SK-N-SH treated with all-trans-retinoic acid at 6 μM for 48 hours (cell line): ENCODE data around the gene LHFPL2.
"Not testable (repeated sequence)": the region's sequence is repeated elsewhere in the genome, so short reads cannot be mapped to it uniquely, and the experiment has no call there.

Experiments
- ATAC-seq: fragments of 200-7000 bp; cut with Tn5 transposase; 3 replicates; pipeline ENCODE4 v1.9.1; 2020; ENCODE audit warnings: mild to moderate bottlenecking, moderate library complexity
- ARNTL ChIP-seq: fragments of 450-650 bp; formaldehyde crosslinking; IDR thresholded peaks from 2 replicates; pipeline ENCODE4 v1.5.0; 2020; ENCODE audit warnings: low read depth, mild to moderate bottlenecking, moderate library complexity, borderline replicate concordance
- BACH2 ChIP-seq: fragments of 250-450 bp; sonication (Bioruptor Pico); IDR thresholded peaks from 2 replicates; pipeline ENCODE4 v1.9.0; 2021; ENCODE audit warnings: mild to moderate bottlenecking, borderline replicate concordance
- CSDC2 ChIP-seq: fragments of 250-450 bp; sonication (Bioruptor Pico); IDR thresholded peaks from 2 replicates; pipeline ENCODE4 v1.5.0; 2020; ENCODE audit warnings: mild to moderate bottlenecking, moderate library complexity
- ESRRG ChIP-seq: fragments of 250-450 bp; sonication (Bioruptor Pico); IDR thresholded peaks from 2 replicates; pipeline ENCODE4 v1.6.1; 2021; ENCODE audit warnings: mild to moderate bottlenecking
- GLIS3 ChIP-seq: fragments of 250-450 bp; sonication (Bioruptor Pico); IDR thresholded peaks from 2 replicates; pipeline ENCODE4 v1.5.0; 2020; ENCODE audit warnings: mild to moderate bottlenecking, moderate library complexity
- ISL1 ChIP-seq: fragments of 250-450 bp; sonication (Bioruptor Pico); IDR thresholded peaks from 2 replicates; pipeline ENCODE4 v2.1.2; 2022; ENCODE audit warnings: mild to moderate bottlenecking, moderate library complexity
- PPARA ChIP-seq: fragments of 250-450 bp; sonication (Bioruptor Pico); IDR thresholded peaks from 2 replicates; pipeline ENCODE4 v1.5.0; 2020; ENCODE audit warnings: mild to moderate bottlenecking, borderline replicate concordance
- RARB ChIP-seq: fragments of 250-450 bp; sonication (Bioruptor Pico); IDR thresholded peaks from 2 replicates; pipeline ENCODE4 v1.8.0; 2021; ENCODE audit warnings: mild to moderate bottlenecking, moderate library complexity
- TCF4 ChIP-seq: fragments of 250-450 bp; sonication (Bioruptor Pico); IDR thresholded peaks from 2 replicates; pipeline ENCODE4 v1.8.0; 2021; ENCODE audit warnings: mild to moderate bottlenecking, moderate library complexity, borderline replicate concordance
- ZC3H10 ChIP-seq: fragments of 250-450 bp; sonication (Bioruptor Pico); IDR thresholded peaks from 2 replicates; pipeline ENCODE4 v1.5.1; 2021; ENCODE audit warnings: mild to moderate bottlenecking, moderate library complexity
- ZFP3 ChIP-seq: fragments of 250-450 bp; sonication (Bioruptor Pico); IDR thresholded peaks from 2 replicates; pipeline ENCODE4 v1.5.0; 2020; ENCODE audit warnings: mild to moderate bottlenecking, moderate library complexity
- ZFP30 ChIP-seq: fragments of 450-650 bp; formaldehyde crosslinking; IDR thresholded peaks from 2 replicates; pipeline ENCODE4 v1.5.0; 2022; ENCODE audit warnings: mild to moderate bottlenecking, moderate library complexity
- ZNF565 ChIP-seq: fragments of 450-650 bp; formaldehyde crosslinking; conservative IDR thresholded peaks from 2 replicates; pipeline ENCODE4 v1.5.0; 2020; ENCODE audit warnings: low read depth, mild to moderate bottlenecking, moderate library complexity
- ZNF70 ChIP-seq: fragments of 450-650 bp; formaldehyde crosslinking; IDR thresholded peaks from 2 replicates; pipeline ENCODE4 v1.5.0; 2020; ENCODE audit warnings: mild to moderate bottlenecking, moderate library complexity
- ZNF8 ChIP-seq: fragments of 450-650 bp; formaldehyde crosslinking; IDR thresholded peaks from 2 replicates; pipeline ENCODE4 v1.5.0; 2020; ENCODE audit warnings: mild to moderate bottlenecking, moderate library complexity
- TF ChIP-seq, protein P1 (sequence below): fragments of 250-450 bp; sonication (Bioruptor Pico); IDR thresholded peaks from 2 replicates; pipeline ENCODE4 v1.5.1; 2021; ENCODE audit warnings: mild to moderate bottlenecking, moderate library complexity
- TF ChIP-seq, protein P2 (sequence below): fragments of 250-450 bp; sonication (Bioruptor Pico); IDR thresholded peaks from 2 replicates; pipeline ENCODE4 v1.8.0; 2020; ENCODE audit warnings: mild to moderate bottlenecking, moderate library complexity, borderline replicate concordance
- TF ChIP-seq, protein P3 (sequence below): fragments of 250-450 bp; sonication (Bioruptor Pico); IDR thresholded peaks from 2 replicates; pipeline ENCODE4 v1.5.1; 2020; ENCODE audit warnings: low read depth, mild to moderate bottlenecking, moderate library complexity
- TF ChIP-seq, protein P4 (sequence below): fragments of 250-450 bp; sonication (Bioruptor Pico); IDR thresholded peaks from 2 replicates; pipeline ENCODE4 v1.5.0; 2020; ENCODE audit warnings: mild to moderate bottlenecking, moderate library complexity
- TF ChIP-seq, protein P5 (sequence below): fragments of 250-450 bp; sonication (Bioruptor Pico); IDR thresholded peaks from 2 replicates; pipeline ENCODE4 v1.8.0; 2021; ENCODE audit warnings: low read depth, mild to moderate bottlenecking, moderate library complexity, borderline replicate concordance

Gene LHFPL2

DNA sequence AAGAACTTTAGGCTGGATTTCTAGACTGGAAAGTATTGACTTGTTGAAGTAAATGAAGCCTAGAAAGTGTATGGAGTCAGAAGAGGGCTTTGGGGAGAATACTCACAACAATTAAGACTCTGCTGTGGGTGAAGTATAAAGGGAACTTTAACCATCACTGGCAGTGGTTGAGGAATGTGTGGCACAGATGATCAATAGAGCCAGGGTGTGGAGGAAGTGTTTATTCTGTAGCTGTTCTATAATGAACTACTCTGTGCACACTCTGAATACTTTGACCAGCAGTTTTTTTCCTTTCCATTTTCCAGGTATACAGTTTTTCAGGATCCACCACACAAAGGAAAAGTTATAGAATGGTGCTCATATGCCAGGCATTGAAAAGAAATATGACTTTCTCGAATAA, 181.4 kb downstream of the LHFPL2 start:
- ATAC-seq, result no peak
- TF ChIP-seq, protein P1, sequence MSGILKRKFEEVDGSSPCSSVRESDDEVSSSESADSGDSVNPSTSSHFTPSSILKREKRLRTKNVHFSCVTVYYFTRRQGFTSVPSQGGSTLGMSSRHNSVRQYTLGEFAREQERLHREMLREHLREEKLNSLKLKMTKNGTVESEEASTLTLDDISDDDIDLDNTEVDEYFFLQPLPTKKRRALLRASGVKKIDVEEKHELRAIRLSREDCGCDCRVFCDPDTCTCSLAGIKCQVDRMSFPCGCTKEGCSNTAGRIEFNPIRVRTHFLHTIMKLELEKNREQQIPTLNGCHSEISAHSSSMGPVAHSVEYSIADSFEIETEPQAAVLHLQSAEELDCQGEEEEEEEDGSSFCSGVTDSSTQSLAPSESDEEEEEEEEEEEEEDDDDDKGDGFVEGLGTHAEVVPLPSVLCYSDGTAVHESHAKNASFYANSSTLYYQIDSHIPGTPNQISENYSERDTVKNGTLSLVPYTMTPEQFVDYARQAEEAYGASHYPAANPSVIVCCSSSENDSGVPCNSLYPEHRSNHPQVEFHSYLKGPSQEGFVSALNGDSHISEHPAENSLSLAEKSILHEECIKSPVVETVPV (CRISPR knock-in tag), result no peak
- TF ChIP-seq BACH2, result no peak
- TF ChIP-seq, protein P2, sequence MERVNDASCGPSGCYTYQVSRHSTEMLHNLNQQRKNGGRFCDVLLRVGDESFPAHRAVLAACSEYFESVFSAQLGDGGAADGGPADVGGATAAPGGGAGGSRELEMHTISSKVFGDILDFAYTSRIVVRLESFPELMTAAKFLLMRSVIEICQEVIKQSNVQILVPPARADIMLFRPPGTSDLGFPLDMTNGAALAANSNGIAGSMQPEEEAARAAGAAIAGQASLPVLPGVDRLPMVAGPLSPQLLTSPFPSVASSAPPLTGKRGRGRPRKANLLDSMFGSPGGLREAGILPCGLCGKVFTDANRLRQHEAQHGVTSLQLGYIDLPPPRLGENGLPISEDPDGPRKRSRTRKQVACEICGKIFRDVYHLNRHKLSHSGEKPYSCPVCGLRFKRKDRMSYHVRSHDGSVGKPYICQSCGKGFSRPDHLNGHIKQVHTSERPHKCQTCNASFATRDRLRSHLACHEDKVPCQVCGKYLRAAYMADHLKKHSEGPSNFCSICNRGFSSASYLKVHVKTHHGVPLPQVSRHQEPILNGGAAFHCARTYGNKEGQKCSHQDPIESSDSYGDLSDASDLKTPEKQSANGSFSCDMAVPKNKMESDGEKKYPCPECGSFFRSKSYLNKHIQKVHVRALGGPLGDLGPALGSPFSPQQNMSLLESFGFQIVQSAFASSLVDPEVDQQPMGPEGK (CRISPR knock-in tag), result no peak
- TF ChIP-seq, protein P3, sequence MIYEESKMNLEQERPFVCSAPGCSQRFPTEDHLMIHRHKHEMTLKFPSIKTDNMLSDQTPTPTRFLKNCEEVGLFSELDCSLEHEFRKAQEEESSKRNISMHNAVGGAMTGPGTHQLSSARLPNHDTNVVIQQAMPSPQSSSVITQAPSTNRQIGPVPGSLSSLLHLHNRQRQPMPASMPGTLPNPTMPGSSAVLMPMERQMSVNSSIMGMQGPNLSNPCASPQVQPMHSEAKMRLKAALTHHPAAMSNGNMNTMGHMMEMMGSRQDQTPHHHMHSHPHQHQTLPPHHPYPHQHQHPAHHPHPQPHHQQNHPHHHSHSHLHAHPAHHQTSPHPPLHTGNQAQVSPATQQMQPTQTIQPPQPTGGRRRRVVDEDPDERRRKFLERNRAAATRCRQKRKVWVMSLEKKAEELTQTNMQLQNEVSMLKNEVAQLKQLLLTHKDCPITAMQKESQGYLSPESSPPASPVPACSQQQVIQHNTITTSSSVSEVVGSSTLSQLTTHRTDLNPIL (CRISPR knock-in tag), result no peak
- TF ChIP-seq ZC3H10, result no peak
- no peak for TF ChIP-seq PPARA (CRISPR knock-in tag)
- no peak for TF ChIP-seq ESRRG
- no peak for TF ChIP-seq RARB (CRISPR knock-in tag)
- no peak for TF ChIP-seq ARNTL
- no peak for TF ChIP-seq ZNF565
- TF ChIP-seq ZNF8 (CRISPR knock-in tag), result no peak
- TF ChIP-seq, protein P4, sequence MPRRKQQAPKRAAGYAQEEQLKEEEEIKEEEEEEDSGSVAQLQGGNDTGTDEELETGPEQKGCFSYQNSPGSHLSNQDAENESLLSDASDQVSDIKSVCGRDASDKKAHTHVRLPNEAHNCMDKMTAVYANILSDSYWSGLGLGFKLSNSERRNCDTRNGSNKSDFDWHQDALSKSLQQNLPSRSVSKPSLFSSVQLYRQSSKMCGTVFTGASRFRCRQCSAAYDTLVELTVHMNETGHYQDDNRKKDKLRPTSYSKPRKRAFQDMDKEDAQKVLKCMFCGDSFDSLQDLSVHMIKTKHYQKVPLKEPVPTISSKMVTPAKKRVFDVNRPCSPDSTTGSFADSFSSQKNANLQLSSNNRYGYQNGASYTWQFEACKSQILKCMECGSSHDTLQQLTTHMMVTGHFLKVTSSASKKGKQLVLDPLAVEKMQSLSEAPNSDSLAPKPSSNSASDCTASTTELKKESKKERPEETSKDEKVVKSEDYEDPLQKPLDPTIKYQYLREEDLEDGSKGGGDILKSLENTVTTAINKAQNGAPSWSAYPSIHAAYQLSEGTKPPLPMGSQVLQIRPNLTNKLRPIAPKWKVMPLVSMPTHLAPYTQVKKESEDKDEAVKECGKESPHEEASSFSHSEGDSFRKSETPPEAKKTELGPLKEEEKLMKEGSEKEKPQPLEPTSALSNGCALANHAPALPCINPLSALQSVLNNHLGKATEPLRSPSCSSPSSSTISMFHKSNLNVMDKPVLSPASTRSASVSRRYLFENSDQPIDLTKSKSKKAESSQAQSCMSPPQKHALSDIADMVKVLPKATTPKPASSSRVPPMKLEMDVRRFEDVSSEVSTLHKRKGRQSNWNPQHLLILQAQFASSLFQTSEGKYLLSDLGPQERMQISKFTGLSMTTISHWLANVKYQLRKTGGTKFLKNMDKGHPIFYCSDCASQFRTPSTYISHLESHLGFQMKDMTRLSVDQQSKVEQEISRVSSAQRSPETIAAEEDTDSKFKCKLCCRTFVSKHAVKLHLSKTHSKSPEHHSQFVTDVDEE, result no peak
- TF ChIP-seq, protein P5, sequence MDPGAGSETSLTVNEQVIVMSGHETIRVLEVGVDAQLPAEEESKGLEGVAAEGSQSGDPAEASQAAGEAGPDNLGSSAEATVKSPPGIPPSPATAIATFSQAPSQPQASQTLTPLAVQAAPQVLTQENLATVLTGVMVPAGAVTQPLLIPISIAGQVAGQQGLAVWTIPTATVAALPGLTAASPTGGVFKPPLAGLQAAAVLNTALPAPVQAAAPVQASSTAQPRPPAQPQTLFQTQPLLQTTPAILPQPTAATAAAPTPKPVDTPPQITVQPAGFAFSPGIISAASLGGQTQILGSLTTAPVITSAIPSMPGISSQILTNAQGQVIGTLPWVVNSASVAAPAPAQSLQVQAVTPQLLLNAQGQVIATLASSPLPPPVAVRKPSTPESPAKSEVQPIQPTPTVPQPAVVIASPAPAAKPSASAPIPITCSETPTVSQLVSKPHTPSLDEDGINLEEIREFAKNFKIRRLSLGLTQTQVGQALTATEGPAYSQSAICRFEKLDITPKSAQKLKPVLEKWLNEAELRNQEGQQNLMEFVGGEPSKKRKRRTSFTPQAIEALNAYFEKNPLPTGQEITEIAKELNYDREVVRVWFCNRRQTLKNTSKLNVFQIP (CRISPR knock-in tag), result no peak

DNA sequence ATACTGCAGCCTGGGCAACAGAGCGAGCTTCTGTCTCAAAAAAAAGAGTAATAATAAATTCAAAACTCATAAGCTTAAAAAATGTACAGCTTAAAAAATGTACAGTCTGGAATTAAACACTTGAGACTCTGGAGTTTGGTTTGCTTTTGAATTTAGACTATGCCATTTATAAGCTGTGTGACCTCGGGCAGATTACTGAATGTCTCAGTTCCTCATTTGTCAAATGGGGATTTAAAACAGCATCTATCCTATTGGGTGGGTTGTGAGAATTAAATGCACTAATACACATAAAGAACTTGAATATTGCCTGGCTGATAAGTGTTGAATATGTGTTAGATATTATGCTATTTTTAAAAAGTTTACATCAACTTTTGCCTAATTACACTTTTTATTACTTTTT, 189.7 kb downstream of the LHFPL2 start:
- TF ChIP-seq TCF4 (no peak), GLIS3 (no peak), ZC3H10 (no peak), ARNTL (no peak), ZNF70 (CRISPR knock-in tag) (no peak), ISL1 (CRISPR knock-in tag) (no peak), ZNF565 (no peak), ZFP3 (CRISPR knock-in tag) (no peak)
- no peak for ATAC-seq

DNA sequence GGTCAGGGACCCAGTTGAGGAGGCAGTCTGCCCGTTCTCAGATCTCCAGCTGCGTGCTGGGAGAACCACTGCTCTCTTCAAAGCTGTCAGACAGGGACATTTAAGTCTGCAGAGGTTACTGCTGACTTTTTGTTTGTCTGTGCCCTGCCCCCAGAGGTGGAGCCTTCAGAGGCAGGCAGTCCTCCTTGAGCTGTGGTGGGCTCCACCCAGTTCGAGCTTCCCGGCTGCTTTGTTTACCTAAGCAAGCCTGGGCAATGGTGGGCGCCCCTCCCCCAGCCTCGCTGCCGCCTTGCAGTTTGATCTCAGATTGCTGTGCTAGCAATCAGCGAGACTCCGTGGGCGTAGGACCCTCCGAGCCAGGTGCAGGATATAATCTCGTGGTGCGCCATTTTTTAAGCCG, 191.1 kb downstream of the LHFPL2 start:
- not testable (repeated sequence) for ATAC-seq

DNA sequence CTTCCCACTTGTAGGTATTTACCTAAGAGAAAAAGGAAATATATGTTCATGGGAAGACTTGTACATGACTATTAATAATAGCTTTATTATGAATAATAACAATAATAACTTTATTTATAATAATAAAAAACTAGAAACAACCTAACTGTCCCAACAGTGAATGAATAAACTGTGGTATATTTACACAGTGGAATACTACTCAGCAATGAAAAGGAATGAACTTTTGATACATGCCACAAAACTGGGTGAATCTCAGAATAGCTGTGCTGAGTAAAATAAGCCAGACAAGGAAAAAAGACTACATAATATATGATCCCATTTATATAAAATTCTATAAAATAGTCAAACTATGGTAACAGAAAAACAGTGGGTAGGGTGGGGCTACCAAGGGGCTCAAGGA, 199.5 kb downstream of the LHFPL2 start:
- no peak for ATAC-seq
- no peak for TF ChIP-seq ZFP3 (CRISPR knock-in tag)
- peak; percentile 69 for TF ChIP-seq ZNF8 (CRISPR knock-in tag)

DNA sequence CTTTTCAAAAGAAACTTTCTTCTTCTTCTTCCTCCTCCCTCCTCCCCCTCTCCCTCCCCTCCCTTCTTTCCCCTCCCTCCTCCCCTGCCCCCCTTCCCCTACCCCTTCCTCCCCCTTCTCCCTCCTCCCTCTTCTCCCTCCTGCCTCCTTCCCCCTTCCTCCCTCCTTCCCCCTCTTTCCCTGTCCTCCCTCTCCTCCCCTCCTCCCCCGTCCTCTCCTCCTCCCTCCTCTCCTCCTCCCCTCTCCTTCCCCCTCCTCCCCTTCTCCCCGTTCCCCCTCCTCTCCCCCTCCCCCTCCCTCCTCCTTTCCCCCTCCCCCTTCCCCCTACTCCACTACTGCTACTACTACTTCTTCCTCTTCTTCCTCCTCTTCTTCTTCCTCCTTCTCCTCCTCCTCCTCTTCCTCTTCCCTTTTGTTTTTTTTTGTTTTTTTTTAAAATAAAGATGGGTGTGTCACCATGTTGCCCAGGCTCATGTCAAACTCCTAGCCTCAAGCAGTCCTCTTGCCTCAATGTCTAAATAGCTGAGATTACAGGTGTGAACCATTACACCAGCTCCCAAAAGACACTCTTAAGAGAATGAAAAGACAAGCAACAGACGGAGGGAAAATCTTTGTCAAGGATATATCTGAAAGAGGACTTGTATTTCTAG, 200.7 kb downstream of the LHFPL2 start:
- no peak for ATAC-seq
- no peak for TF ChIP-seq CSDC2
- no peak for TF ChIP-seq ARNTL
- TF ChIP-seq TCF4, result no peak
- TF ChIP-seq ZNF70 (CRISPR knock-in tag), result no peak
- TF ChIP-seq, protein P2 (CRISPR knock-in tag), result no peak
- TF ChIP-seq ISL1 (CRISPR knock-in tag), result no peak
- TF ChIP-seq GLIS3, result no peak
- TF ChIP-seq, protein P4, result no peak
- no peak for TF ChIP-seq ZFP30 (CRISPR knock-in tag)
